Measurements from ENCODE around the gene OR51I1.

GRCh38 chr11:5488385-5488784, 47.1 kb upstream of the OR51I1 start, which contains the start of gene OR52D1:
- no peak for TF ChIP-seq CTCF (IDR thresholded peaks at IDR 0.05)
- TF ChIP-seq POLR2A (IDR thresholded peaks at IDR 0.05) = no peak
- no peak for TF ChIP-seq EP300 (IDR thresholded peaks at IDR 0.05)

Data from ovary (tissue), 3 donors.